ENCODE results near the gene FAM89B. TPM values are rescaled to one million over a fixed set of nuclear protein-coding genes. Genes with fewer than 3 reads are reported as not detected.

Gene FAM89B
- total and polyA plus RNA-seq, 2 donors (not counting 1 experiment from before 2014, with no cell fraction given), result 30.4 to 50.2 TPM

- Mint-ChIP-seq H3K9me3 (ENCODE audit: insufficient read depth) (no peaks in the 10 kb centered on the region), H3K4me3 (peak overlapping the region; percentile 61), H3K4me1 (peaks cover 67% of the 10 kb centered on the region), H3K27ac (peak overlapping the region; percentile 89), H3K27me3 (no peaks in the 10 kb centered on the region)
- no peaks in the 10 kb centered on the region for H4K20me1 ChIP-seq (ENCODE audit: control insufficient read depth, insufficient read depth, low read length, poor library complexity, severe bottlenecking)
- H3K4me1 ChIP-seq (ENCODE audit: control insufficient read depth in 2 of 2, insufficient read depth in 2 of 2, low read length in 2 of 2), result peaks cover 39 to 64% of the 10 kb centered on the region in 2 donors
- ChIA-PET POLR2A (interaction anchor here (0.6 to 1.9 kb wide), 7 partner anchors 12 to 91 kb away, joined by 3 to 13 read pairs (median 4); partner anchors contain the start of gene SCYL1), CTCF (interaction anchor here (0.7 to 4.1 kb wide), 27 partner anchors 9 to 286 kb away, joined by 3 to 108 read pairs (median 5); partner anchors contain the start of genes EHBP1L1, FAM89B, MALAT1 and RELA)
- H3K4me2 ChIP-seq (replicated peaks; ENCODE audit: low read depth, low read length, poor library complexity, severe bottlenecking), result peak overlapping the region; percentile 61
- H3K4me3 ChIP-seq (ENCODE audit: control extremely low read depth in 1 of 5, extremely low read depth in 1 of 5, insufficient read depth in 1 of 5, low read depth in 2 of 5, low read length in 4 of 5), result no peak overlapping the region
- no peaks in the 10 kb centered on the region for H3K9me3 ChIP-seq (ENCODE audit: control extremely low read depth in 1 of 3, control insufficient read depth in 2 of 3, insufficient read depth in 1 of 3, low read length in 2 of 3)
- no peak for ATAC-seq (ENCODE audit: low read depth)
- no peak overlapping the region for H3K27ac ChIP-seq (ENCODE audit: low read length in 2 of 2)
- H3K27me3 ChIP-seq (replicated peaks in 1 of 4; ENCODE audit: control extremely low read depth in 1 of 4, control insufficient read depth in 3 of 4, insufficient read depth in 4 of 4, low read length in 3 of 4), result no peaks in the 10 kb centered on the region
- H3K79me2 ChIP-seq (ENCODE audit: control insufficient read depth, insufficient read depth, low read length), result peaks cover 5% of the 10 kb centered on the region
- TF ChIP-seq CTCF (IDR thresholded peaks at IDR 0.05), result peak; percentile 42
- TF ChIP-seq EZH2 (IDR thresholded peaks at IDR 0.05; ENCODE audit: borderline replicate concordance, insufficient read depth, low read depth, low read length, poor library complexity, severe bottlenecking), result no peak
- H3K36me3 ChIP-seq (replicated peaks in 1 of 2; ENCODE audit: control extremely low read depth in 1 of 2, control insufficient read depth in 1 of 2, extremely low read depth in 1 of 2, insufficient read depth in 2 of 2, low read length in 1 of 2), result no peaks in the 10 kb centered on the region
- no peak overlapping the region for H3K9ac ChIP-seq (ENCODE audit: low read length)
- 80% methylated on average over 8 of the region's 9 CpGs for WGBS (ENCODE audit: insufficient coverage)
- intact Hi-C loops (cut with micrococcal nuclease), result loop anchor here (1.0 kb wide), 2 partner anchors 12 to 36 kb away; no protein-coding TSS in a partner anchor
- no peak for DNase-seq
- no peak overlapping the region for H2AFZ ChIP-seq (ENCODE audit: insufficient read depth, low read depth, low read length, poor library complexity, severe bottlenecking)
These were observed 19.9 kb upstream of the FAM89B start for GRCh38 chr11:65552388-65552951.
